Stimulated activated CD4-positive, alpha-beta T cell treated with anti-CD3 and anti-CD28 coated beads, TNF-alpha, amount 100 ng/mL, for 4 hours (primary cell): ENCODE results near the gene PARD6B.
"Not testable (repeated sequence)": the region's sequence is repeated elsewhere in the genome, so short reads cannot be mapped to it uniquely, and the experiment has no call there.

Experiments
- DNase-seq, 3 experiments: peaks; one replicate each; pipeline ENCODE4 v3.0.0-alpha.2; 2020; ENCODE audit warnings: low read depth in 3 of 3

Gene PARD6B

GRCh38 chr20:50799890-50800550 is 68.6 kb downstream of the PARD6B start:
- no peak for DNase-seq

DNA sequence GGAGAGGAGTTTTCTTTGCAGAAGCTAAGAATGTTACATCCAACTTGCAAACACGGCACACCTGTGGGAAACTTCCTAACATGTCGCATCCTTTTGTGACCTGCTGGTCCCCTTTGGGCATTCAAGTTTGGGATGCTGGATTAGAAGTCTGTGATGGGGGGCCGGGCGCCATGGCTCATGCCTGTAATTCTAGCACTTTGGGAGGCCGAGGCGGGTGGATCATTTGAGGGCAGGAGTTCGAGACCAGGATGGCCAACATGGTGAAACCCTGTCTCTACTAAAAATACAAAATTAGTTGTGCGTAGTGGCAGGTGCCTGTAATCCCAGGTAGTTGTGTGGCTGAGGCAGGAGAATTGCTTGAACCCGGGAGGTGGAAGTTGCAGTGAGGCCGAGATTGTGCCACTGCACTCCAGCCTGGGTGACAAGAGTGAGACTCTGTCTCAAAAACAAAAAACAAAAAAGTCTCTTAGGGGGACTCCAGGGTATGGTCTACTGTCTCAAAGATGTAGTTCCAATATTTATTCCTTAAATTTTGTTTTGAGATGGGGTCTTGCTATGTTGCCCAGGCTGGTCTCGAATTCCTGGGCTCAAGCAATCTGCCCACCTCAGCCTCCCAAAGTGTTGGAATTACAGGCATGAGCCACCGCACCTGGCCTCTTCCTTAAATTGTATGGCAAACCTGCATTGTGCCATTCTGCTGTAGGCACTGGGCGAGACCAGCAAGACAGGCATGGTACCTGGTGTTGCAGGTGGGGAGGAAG is 69.8 kb downstream of the PARD6B start:
- not testable (repeated sequence) for DNase-seq

GRCh38 chr20:50801747-50802125 is 70.4 kb downstream of the PARD6B start:
- DNase-seq: no peak

GRCh38 chr20:50802289-50802688 is 70.9 kb downstream of the PARD6B start:
- DNase-seq: no peak

DNA sequence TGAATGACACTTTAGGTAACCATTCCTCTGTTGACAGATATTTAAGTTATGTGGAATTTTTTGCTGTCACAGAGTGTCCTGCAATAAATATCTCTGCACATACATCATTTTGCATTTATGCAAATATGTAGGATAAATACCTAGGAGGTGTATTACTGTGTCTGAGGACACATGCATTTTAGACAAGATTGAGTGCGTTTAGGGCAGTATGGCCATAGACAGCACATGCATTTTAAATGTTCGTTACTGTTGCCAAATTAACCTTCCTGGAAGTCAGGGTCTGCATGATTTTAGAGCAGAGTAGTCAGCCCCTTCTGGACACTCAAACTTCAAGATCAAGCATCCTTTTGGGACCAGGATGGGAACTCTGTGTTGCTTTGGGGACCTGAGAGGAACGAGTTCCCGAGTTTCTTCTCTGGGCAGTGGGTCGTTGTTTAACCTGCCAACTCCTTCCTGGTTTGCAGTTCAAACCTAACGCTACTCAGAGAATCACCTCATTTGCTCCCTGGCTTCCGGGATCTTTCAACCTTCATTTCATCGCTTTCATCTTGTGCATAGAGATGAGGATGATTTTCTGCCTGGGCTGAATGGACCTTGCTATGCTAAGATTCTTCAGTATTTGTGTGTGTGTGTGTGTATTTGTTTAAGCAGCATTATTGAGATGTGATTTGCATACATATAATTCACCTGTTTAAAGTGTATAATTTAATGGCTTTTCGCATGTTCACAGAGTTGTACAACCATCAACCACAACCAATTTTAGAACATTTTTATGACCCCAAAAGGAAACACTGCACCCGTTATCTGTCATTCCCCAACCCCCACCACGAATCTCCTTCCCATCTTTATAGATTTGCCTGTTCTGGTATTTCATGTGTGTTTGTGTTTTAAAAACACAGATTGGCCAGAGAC is 73.3 kb downstream of the PARD6B start:
- no peak for DNase-seq

GRCh38 chr20:50805349-50805684 is 73.9 kb downstream of the PARD6B start:
- no peak for DNase-seq

GRCh38 chr20:50806126-50806768 is 74.9 kb downstream of the PARD6B start:
- no peak for DNase-seq
